Fibroblast of skin of left quadriceps (primary cell): ENCODE measurements around the gene ICOS.
"Not testable (repeated sequence)": the region's sequence is repeated elsewhere in the genome, so short reads cannot be mapped to it uniquely, and the experiment has no call there.

Experiments used
- DNase-seq, 2 experiments: peaks; one replicate each; pipeline ENCODE4 v3.0.0-alpha.2; 2013; ENCODE audit warnings: low read depth in 2 of 2

Gene ICOS

DNA sequence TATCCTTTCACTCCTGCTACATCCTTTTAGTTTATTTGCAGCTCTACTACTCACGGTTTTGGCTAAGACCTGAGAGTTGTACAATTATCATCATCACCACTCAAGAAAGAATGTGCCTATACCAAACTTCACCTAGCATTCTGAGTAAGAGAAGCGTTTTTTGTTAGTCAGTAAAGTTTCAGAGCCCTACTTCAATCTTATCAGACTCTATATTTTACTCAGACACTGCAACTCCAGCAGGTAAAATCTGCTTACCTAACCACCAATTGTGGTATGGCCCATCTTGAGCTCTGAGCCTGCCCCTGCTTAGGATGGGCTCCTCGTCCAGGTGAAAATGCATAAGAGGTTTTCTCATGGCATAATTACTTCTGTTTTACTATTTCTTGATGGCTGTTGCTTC is 37.1 kb downstream of the ICOS start:
- no peak for DNase-seq

GRCh38 chr2:203975912-203976311 is 39.3 kb downstream of the ICOS start:
- no peak for DNase-seq

- no peak for DNase-seq
Measured at GRCh38 chr2:203982276-203982675, 45.7 kb downstream of the ICOS start.

DNA sequence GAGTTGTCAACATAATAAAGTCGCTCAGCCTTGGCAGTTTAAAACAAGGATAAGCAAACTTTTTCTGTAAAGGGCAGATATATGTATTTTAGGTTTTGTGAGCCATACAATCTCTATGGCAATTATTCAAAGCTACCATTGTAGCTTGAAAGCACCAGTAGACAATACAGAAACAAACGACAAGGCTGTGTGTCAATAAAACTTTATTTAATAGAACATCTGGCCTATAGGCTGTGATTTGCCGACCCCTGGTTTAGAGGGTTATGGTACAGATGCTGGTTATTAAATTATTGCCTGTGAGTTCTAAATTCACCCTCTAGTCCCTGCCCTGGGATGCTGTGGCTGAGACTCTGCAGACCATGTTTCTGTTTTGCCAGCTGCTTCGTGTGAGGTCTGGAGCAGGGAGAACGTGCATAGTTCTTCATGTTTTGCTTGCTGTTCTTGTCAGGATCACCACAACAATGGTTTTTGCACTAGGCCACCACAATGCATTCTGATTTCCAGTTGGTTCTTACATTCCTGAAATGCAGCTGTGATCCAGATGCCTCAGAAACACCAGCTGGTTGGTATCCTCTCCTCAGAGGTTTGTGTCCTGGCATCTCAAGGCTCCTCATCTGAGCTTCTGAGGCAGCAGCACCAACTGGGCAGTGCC is 46.6 kb downstream of the ICOS start:
- DNase-seq: no peak

DNA sequence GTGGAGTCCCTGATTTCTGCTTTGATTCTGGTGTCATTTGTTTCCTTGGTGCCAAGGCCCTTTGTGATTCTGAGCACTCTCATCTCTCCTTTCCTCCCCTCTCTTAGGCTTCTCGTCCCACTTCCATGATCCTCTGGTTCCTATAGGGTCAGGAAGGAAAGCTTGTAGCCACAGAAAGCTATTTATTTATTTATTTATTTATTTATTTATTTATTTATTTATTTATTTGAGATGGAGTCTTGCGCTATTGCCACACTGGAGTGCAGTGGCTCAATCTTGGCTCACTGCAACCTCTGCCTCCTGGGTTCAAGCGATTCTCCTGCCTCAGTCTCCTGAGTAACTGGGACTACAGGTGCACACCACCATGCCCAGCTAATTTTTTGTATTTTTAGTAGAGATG is 49.4 kb downstream of the ICOS start:
- DNase-seq: not testable (repeated sequence)

DNA sequence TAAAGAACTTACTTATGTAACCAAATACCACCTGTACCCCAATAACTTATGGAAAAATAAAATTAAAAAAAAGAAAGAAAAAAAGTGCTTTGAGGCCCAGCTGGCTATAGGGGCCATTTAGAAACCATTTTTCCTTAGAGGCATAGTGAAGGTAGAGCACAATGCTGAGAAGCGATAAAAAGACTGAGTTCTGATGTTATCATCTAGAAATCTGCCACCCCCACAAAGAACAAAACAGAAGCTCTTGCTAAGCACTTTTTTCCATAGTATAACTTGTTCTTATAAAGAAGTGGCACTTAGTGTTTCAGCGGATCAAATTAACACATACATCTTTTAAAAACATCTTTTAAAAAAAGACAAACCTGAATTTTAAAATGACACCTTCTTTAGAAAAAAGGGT is 51.4 kb downstream of the ICOS start:
- no peak for DNase-seq

DNA sequence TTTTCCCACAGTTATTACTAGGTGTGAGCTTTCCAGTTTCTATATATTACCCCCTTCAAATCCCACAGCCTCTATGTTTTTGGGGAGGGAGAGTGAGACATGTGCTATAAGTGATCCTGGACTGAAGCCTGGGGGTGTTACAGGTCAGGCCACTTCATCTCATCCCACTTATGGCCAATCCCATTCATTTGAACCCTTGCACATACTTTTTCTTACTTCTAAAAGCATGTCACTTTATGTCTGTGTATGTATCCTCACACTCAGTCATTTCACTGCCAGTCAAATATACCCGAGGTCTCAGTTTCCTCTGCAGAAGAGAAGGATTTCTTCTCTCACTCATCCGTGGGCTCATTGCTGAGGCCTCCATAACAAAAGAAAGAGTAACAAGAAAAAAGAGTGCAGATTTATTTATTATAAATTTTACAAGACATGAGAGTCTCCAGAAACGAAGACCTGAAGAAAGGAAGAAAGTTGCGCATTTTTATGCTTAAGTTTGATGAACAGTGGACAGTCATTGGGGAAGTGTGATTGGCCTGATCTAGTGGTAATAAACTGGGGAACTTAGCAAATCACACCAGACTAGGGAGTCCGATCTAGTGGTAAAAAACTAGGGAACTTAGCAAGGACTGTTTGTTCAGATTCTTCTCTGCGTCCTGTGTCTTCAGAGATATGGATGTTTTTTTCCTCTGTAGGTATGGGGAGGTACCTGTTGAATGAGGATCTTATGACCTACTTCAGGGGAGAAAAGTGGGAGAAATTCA is 52.1 kb downstream of the ICOS start:
- DNase-seq: no peak

- DNase-seq: no peak
Measured at GRCh38 chr2:203989521-203989920, 53.0 kb downstream of the ICOS start.

DNA sequence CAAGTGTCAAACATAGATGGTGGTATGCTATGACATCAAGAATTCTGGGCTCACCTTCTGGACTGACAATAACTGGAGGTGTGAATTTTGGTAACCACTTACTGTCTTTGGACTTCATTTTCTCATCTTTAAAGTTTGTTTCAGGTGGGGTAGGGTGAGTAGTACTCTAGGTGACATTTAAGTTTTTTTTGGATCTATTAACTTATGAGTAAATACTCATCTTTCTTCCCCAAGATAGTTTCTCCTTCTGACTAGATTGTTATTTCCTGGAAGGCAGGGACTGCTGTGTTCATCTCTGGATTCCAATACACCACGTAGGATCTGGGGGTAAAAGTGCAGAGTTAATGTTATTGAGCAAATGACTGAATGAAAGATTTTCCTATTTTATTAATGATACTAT is 55.9 kb downstream of the ICOS start:
- DNase-seq: no peak

DNA sequence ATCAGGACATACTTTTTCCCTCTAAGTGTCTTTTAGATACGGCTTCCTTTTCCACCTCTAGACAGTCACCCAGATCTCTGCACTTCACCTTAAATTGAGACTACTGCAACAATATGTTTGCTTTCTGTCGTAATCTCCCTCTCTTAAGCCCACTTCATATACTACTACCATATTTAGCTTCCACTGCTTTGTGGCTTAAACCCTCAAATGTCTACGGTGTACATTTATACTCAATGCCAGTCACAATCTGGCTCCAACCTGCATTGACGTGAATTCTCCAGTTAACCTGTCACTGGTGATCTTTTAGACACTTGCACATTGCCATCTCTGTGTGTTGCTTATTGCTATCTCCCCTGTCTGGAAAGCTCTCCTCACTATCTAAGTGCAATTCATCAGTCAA is 56.4 kb downstream of the ICOS start:
- no peak for DNase-seq

DNA sequence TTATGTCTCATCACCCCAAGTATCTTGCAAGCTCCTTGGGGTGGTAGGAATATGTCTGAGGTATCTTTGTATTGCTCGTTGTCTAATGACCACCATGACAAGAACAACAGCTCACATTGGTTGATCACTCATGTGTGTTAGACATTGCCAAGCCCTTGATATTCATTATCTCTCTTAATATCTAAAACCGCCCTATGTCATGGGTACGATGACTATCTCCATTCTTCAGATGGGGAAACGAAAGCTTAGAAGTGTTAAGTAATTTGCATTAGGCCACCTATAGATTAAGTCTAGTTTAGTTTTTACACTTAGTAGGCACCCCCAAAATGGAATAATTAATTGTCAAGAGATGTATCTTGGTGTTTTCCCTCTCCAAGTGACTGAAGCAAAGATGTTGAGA is 57.0 kb downstream of the ICOS start:
- DNase-seq: no peak

GRCh38 chr2:203994735-203995134 is 58.2 kb downstream of the ICOS start:
- no peak for DNase-seq

DNA sequence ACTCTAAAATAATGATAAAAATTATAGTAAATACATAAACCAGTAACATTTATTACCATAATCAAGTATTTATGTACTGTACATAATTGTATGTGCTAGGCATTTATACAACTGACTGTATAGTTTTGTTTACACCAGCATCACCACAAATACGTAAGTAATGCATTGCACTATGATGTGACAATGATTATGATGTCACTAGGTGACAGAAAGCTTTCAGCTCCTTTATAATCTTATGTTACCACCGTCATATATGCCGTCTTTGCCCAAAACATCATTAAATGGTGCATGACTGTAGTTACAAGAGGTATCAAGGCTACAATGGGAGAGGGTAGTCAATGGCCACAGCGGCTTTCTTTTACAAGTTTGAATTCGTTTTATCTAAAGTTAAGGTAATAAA is 60.1 kb downstream of the ICOS start:
- DNase-seq: no peak

DNA sequence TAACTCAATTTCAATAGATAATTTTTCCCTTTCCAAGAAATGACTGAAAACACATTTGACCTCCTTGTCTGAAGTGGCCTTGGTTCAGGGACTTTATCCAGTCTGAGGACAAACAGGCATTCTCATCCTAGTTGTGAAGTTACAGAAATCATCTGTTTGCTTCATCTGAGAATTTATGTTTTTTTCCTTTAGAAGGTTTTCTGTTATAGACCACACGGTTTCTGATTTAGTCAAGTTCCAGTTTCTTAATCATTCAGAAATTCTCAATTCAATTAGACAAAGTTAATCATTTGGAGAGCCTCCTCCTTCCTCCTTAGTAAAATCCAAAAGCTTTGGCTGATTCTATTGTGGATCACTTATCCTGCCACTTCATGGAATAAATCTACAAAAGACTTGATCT is 60.9 kb downstream of the ICOS start:
- DNase-seq: no peak

- no peak for DNase-seq
Measured at GRCh38 chr2:203997980-203998809, 61.6 kb downstream of the ICOS start.

DNA sequence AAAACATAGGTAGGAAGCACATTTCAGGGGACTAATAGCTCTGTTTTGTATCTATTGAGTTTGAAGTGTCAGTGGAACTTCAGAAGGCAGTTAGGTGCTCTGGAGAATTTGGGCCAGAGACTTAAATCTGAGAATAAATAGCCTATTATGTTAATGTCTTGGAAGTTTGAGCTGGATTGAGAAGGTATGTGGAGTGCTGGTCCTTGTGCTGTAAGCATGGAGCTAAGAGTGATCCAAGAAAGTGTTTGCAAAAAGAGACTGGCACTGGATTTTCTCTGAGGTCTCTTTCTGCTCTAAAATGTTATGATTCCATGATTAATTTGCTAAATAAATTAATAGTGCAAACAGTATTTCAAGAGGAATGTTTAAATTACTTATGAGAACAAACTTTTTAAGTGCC is 63.3 kb downstream of the ICOS start:
- no peak for DNase-seq

DNA sequence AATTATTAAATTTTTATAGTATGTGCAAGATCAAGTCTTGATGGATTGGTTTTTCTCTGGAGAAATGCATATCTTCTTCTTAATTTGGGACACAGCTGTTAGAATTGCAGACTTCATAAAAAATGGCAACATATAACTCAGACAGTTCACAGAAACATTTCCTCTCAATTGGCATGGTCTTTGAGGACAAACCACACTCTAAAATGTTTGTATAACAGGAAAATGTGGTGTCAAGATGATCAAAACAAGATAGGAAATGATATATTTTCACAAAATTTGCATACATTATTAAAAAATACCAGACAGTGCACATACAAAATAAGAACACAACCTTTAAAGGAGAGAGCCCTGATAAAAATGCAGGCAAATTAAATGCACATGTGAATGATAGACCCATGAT is 63.9 kb downstream of the ICOS start:
- no peak for DNase-seq

GRCh38 chr2:204003276-204003990 is 66.9 kb downstream of the ICOS start:
- no peak for DNase-seq

- no peak for DNase-seq
Measured at GRCh38 chr2:204004912-204005311, 68.3 kb downstream of the ICOS start.

DNA sequence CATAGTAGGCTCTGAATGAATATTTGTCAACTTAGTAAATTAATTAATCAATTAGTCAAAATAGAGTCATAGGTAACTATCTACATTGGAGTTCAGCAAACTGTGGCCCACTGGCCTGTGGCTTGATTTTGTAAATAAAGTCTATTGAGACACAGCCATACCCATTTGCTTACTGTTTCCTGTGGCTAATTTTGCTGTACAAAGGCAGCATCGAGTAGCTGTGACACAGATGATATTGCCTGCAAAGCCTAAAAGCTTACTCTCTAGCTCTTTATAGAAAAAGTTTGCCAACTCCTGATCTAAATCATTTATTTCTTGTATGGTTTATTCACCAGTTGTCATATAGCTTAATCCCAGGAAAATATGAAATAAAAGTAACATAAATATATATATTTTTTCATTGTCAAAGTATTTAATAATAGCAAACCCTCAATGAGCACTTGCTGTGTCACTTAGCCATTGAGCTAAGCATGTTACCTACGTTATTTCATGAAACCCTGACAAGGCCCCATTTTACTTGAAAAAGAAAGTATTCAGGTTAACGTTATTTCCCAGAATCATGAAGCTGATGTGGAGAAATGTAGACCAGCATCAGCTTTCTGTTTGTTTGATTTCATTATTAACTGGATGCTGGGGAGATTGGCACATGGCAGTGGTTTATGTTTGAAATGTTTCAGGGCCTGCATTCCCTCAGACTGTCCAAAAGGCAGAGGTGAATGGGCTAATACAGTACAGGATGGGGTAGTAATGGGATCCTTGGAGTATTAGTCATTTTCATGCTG is 69.6 kb downstream of the ICOS start:
- DNase-seq: no peak

- no peak for DNase-seq
Measured at GRCh38 chr2:204008352-204008751, 71.8 kb downstream of the ICOS start.
